ENCODE measurements around the gene RRH. TPM values are rescaled to one million over a fixed set of nuclear protein-coding genes. Genes with fewer than 3 reads are reported as not detected.

Gene RRH, protein sequence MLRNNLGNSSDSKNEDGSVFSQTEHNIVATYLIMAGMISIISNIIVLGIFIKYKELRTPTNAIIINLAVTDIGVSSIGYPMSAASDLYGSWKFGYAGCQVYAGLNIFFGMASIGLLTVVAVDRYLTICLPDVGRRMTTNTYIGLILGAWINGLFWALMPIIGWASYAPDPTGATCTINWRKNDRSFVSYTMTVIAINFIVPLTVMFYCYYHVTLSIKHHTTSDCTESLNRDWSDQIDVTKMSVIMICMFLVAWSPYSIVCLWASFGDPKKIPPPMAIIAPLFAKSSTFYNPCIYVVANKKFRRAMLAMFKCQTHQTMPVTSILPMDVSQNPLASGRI
- not detected in 2 replicates for total RNA-seq

GRCh38 chr4:109827672-109828071 lies at the start of gene RRH:
TSS of gene RRH (plus strand) at chr4:109827972. CDS start at chr4:109828028, 56 bp downstream.

DNA sequence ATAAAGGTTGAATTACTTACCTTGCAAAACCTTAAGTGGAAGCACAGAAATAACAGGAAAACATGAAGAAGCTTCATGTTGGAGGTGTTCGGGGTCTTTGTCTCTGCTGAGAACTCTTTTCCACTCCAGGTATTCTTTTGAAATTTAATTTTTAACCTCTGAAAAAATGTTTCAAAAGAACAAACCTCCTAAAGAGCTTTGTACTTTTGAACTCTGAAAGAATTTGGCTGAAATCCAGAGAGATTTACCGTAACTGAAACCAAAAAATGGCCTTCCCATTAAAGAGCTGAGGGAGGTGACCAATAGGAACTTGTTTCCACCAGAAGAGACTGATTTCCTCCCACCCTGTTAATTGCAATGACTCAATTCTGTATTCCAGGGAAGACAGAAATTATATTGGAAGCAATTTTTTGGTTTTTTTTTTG lies 25.9 kb upstream of the RRH start, which contains the start of gene CFI:
TSS of gene CFI (minus strand) at position 105 of the 425 bp plus-strand sequence. CDS start at position 77, 28 bp downstream.

GRCh38 chr4:109815151-109816081 lies 12.4 kb upstream of the RRH start, which contains the start of gene GAR1:
TSS of gene GAR1 (plus strand) at chr4:109815762. CDS start at chr4:109816165, 403 bp downstream.

DNA sequence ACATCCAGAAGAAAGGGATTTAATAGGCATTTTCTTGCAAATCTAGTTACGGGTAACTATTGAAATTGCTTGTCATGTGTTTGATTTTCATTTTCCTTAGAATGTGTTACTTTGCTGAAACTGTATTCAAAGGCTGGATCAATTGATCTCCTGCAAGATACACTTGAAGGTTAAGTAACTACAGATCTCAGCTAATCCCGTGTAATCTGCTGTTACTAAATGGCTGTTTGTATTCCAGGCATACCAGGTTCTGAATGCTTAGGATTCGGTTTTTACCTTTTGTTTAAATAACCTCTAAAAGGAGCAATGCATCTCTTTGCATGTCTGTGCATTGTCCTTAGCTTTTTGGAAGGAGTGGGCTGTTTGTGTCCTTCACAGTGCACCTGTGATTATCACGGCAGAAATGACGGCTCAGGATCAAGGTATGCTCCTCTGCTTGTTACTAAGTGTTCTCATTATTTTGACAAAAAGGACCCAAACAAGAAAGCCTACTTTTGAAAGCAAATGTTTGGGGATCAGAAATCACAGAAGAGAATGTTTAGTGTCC lies 20.2 kb downstream of the RRH start, which contains the start of gene LRIT3:
TSS of gene LRIT3 (plus strand) at position 212 of the 547 bp plus-strand sequence. CDS start at position 307, 95 bp downstream.

Other genes starting within 250 kb of the RRH start
- 29.9 and 35.0 TPM in 2 replicates for gene CASP6, start 124.5 kb upstream of the RRH start, total RNA-seq
- gene PLA2G12A, start 97.9 kb upstream of the RRH start, total RNA-seq, result 53.1 and 88.4 TPM in 2 replicates
- 1.8 and 4.9 TPM in 2 replicates for gene CFI, start 26.0 kb upstream of the RRH start, total RNA-seq
- 1.4 and 2.7 TPM in 2 replicates for gene GAR1, start 12.2 kb upstream of the RRH start, total RNA-seq
- gene LRIT3, start 20.1 kb downstream of the RRH start, total RNA-seq, result under 0.01 TPM in 2 replicates
- gene EGF, start 84.9 kb downstream of the RRH start, total RNA-seq, result under 0.01 and 0.26 TPM in 2 replicates

Measured in bronchial smooth muscle cell (primary cell).